ENCODE measurements around the gene NAALADL2.

DNA sequence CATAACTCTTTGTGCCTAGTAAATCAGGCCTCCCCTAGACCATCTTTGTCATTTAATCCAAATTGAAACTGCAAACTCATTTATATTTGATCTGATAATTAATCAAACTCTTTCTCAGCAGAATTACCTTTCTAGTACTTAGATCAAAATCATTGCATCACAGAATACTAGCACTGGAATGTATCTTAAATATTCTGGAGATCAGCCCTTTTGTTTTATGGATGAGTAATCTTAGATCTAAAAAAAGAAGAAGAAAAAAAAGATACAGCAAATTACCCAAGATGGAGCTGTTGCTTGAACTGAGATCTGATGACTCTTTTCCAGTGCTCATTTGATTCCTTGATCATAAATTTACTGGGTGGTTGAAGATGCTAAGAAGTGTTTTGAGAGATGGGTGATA is 47.9 kb downstream of the NAALADL2 start:
- no peak for TF ChIP-seq CTCF (IDR thresholded peaks at IDR 0.05)
- no peak for TF ChIP-seq POLR2A (IDR thresholded peaks at IDR 0.05; ENCODE audit: low read depth)
- no peak for TF ChIP-seq POLR2AphosphoS5 (IDR thresholded peaks at IDR 0.05)
- TF ChIP-seq EP300 (IDR thresholded peaks at IDR 0.05): no peak
